HL-60 (cell line): ENCODE measurements around the gene TRUB2.

ENCODE experiments used
- CTCF ChIP-seq: IDR thresholded peaks from one replicate; pipeline ENCODE4 v1.5.1; 2011; ENCODE audit warnings: low read length, control low read depth, inconsistent platforms; ENCODE audit not compliant: insufficient read depth
- GABPA ChIP-seq: IDR thresholded peaks from 2 replicates; pipeline ENCODE4 v1.6.1; 2012; ENCODE audit warnings: low read depth

- no peak for TF ChIP-seq CTCF
- TF ChIP-seq GABPA = no peak
Observed at GRCh38 chr9:128298535-128299482, 23.4 kb downstream of the TRUB2 start.
